Ascending aorta (tissue), 2 donors: ENCODE results near the gene CDC45. TPM values are rescaled to one million over a fixed set of nuclear protein-coding genes. Genes with fewer than 3 reads are reported as not detected.

Source experiments
- DNase-seq, 2 donors: peaks; one replicate each; pipeline ENCODE4 v3.0.0-alpha.2; 2019; ENCODE audit warnings: low spot score in 2 of 2
- H3K27ac ChIP-seq, 2 donors: fragments of 200-600 bp; sonication (generic); one replicate each; pipeline ENCODE4 v1.5.1; 2016 to 2017; ENCODE audit warnings: mild to moderate bottlenecking in 1 of 2
- H3K27me3 ChIP-seq: fragments of 200-600 bp; sonication (generic); one replicate; pipeline ENCODE4 v1.5.1; 2017
- H3K36me3 ChIP-seq, 2 donors: fragments of 200-600 bp; sonication (generic); one replicate each; pipeline ENCODE4 v1.5.1; 2016
- H3K4me1 ChIP-seq, 2 donors: fragments of 200-600 bp; sonication (generic); one replicate each; pipeline ENCODE4 v1.5.1; 2016 to 2017; ENCODE audit warnings: mild to moderate bottlenecking in 1 of 2
- H3K4me3 ChIP-seq, 2 donors: fragments of 200-600 bp; sonication (generic); one replicate each; pipeline ENCODE4 v1.5.1; 2016 to 2017; ENCODE audit warnings: mild to moderate bottlenecking in 1 of 2
- H3K9me3 ChIP-seq, 2 donors: fragments of 200-600 bp; sonication (generic); one replicate each; pipeline ENCODE4 v1.5.1; 2016
- CTCF ChIP-seq, 3 experiments: fragments of 200-600 bp in 2 of 3; fragments of 450-650 bp in 1 of 3; sonication (generic) in 2 of 3; IDR thresholded peaks; one replicate each; pipeline ENCODE4 v1.5.1; 2016 to 2019; ENCODE audit warnings: antibody characterized with exemption in 3 of 3, mild to moderate bottlenecking in 1 of 3, moderate library complexity in 1 of 3
- intact Hi-C: fragments of 100-400 bp; cut with DNase I; formaldehyde crosslinking; loops from one replicate; pipeline ENCODE4 v1.15.1; 2023
- total RNA-seq: library from RNA; depleted of rRNA; stranded (reverse); fragments of >200 nt; gene quantifications from one replicate; pipeline ENCODE4 v1.1.0, GENCODE V29; 2016

CDC45 gene
- total RNA-seq, 1 donor from 2014 or later = not detected

DNA sequence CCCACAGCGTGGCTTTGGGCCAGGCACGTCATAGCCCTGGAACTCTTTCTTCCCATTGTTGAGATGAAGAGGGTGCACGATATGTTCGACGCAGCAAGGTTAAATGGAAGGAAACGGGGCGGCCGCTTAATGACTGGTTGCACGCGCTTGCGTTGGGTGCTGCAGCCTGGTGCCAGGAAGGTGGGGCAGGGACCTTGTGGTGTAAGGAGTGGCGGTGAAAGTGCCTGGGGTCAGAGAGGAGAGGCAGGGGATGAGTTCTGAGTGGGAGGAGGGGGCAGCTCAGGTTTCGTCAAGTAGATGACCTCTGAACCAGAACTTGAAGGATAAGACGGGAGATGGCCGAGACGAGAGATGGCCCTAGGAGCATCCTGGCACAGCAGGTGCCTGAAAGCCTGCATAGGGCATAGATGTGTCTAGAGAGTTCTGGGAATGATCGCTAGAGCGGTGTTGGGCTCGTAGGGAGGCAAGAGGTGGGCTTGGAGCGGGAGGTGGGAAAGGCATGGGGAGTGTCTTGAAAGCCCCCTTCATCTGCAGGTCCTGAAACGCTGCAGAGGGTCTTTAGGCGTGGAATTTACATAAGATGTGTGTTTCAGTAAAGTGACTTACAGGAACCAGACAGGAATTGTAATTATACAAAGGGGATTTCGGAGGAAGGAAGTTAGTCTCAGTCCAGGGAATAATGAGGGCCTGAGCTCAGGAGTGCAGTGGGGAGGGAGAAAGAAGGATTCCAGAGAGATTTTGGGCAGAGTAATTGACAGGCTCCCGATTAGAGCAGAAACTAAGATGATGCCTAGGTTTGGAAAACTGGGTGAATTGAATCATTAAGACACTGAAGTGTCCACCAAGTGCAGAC lies 87.7 kb downstream of the CDC45 start:
- intact Hi-C loops = no loop called here
- Histone ChIP-seq H3K4me1 (no peaks in the 10 kb centered on the region), H3K4me3 (no peak overlapping the region), H3K27ac (no peak overlapping the region), H3K36me3 (no peaks in the 10 kb centered on the region), H3K9me3 (no peaks in the 10 kb centered on the region), H3K27me3 (no peaks in the 10 kb centered on the region)
- no peak for DNase-seq
- no peak for TF ChIP-seq CTCF (IDR thresholded peaks at IDR 0.05)

- no peak overlapping the region for H3K27ac ChIP-seq
Observed at GRCh38 chr22:19568337-19569275, 88.9 kb downstream of the CDC45 start.

GRCh38 chr22:19569276-19569640 lies 89.5 kb downstream of the CDC45 start:
- no peak overlapping the region for H3K27ac ChIP-seq
- no peak overlapping the region for H3K4me3 ChIP-seq
- no peak for TF ChIP-seq CTCF (IDR thresholded peaks at IDR 0.05)
- intact Hi-C loops = no loop called here
- no peaks in the 10 kb centered on the region for H3K4me1 ChIP-seq
- DNase-seq = no peak
- no peaks in the 10 kb centered on the region for H3K36me3 ChIP-seq
- no peaks in the 10 kb centered on the region for H3K9me3 ChIP-seq
- H3K27me3 ChIP-seq = no peaks in the 10 kb centered on the region

More at GRCh38 chr22:19568337-19569275, 88.9 kb downstream of the CDC45 start:
- TF ChIP-seq CTCF (IDR thresholded peaks at IDR 0.05) = no peak
- no peak for DNase-seq
- intact Hi-C loops = no loop called here
- no peaks in the 10 kb centered on the region for H3K36me3 ChIP-seq
- H3K27me3 ChIP-seq = no peaks in the 10 kb centered on the region
- no peaks in the 10 kb centered on the region for H3K9me3 ChIP-seq
- no peak overlapping the region for H3K4me3 ChIP-seq
- H3K4me1 ChIP-seq = no peaks in the 10 kb centered on the region

DNA sequence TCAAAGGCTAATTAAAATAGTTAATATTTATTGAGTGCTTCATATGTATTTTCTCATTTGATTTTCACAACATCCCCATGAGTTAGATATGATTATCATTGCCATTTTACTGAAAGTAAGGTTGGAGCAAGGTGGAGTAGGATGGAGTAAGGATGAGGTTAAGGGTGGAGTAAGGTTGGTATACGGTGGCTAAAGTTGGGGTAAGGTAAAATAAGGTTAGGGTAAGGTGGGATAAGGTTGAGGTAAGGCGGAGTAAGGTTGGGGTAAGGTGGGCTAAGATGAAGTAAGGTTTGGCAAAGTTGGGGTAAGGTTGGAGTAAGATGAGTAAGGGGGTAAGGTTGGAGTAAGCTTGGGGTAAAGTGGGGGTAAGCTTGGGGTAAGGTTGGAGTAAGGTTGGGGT lies 90.3 kb downstream of the CDC45 start:
- Histone ChIP-seq H3K27ac (no peak overlapping the region), H3K4me1 (no peaks in the 10 kb centered on the region), H3K27me3 (no peaks in the 10 kb centered on the region), H3K4me3 (no peak overlapping the region), H3K9me3 (no peaks in the 10 kb centered on the region), H3K36me3 (no peaks in the 10 kb centered on the region)
- DNase-seq = no peak
- no peak for TF ChIP-seq CTCF (IDR thresholded peaks at IDR 0.05)
- intact Hi-C loops = no loop called here

Other genes with a start within 250 kb of the CDC45 start
- 26.0 TPM for gene CLTCL1, start 188.2 kb upstream of the CDC45 start, total RNA-seq
- gene HIRA, start 48.2 kb upstream of the CDC45 start, total RNA-seq = 36.2 TPM
- 14.7 TPM for gene MRPL40, start 47.4 kb upstream of the CDC45 start, total RNA-seq
- gene C22orf39, start 32.2 kb upstream of the CDC45 start, total RNA-seq = 58.5 TPM
- gene UFD1, start 727 bp upstream of the CDC45 start, total RNA-seq = 81.5 TPM
- 482 TPM for gene CLDN5, start 44.5 kb downstream of the CDC45 start, total RNA-seq
- 105 TPM for gene SEPTIN5, start 234.6 kb downstream of the CDC45 start, total RNA-seq
- gene GP1BB, start 243.6 kb downstream of the CDC45 start, total RNA-seq = 50.2 TPM